NCI-H2227 (cell line): Measurements from ENCODE around the gene C11orf97.

Source experiments
- DNase-seq: peaks from one replicate; lab custom pipeline; 2025; ENCODE audit not compliant: unreplicated experiment; lab: John Stamatoyannopoulos, UW

C11orf97 gene

DNA sequence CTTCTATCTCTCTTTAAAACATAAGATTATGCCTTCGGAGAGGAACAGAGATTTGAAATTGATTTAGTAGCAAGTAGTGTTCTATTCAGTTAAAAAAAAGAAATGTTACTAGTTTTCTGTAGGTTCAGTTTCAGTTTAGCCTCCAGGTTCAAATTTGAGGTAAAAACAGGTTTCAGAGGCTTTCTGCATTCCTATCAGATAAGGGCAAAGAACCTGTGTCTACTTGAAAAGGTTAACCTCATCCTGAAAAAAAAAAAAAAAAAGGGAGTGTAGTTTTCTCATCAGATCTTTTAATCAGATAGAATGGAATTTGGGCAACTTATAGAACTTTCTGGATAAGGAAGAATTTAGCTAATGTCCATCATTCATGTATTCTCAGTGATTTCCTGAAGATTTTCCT is 12.1 kb downstream of the C11orf97 start:
- DNase-seq: no peak

DNA sequence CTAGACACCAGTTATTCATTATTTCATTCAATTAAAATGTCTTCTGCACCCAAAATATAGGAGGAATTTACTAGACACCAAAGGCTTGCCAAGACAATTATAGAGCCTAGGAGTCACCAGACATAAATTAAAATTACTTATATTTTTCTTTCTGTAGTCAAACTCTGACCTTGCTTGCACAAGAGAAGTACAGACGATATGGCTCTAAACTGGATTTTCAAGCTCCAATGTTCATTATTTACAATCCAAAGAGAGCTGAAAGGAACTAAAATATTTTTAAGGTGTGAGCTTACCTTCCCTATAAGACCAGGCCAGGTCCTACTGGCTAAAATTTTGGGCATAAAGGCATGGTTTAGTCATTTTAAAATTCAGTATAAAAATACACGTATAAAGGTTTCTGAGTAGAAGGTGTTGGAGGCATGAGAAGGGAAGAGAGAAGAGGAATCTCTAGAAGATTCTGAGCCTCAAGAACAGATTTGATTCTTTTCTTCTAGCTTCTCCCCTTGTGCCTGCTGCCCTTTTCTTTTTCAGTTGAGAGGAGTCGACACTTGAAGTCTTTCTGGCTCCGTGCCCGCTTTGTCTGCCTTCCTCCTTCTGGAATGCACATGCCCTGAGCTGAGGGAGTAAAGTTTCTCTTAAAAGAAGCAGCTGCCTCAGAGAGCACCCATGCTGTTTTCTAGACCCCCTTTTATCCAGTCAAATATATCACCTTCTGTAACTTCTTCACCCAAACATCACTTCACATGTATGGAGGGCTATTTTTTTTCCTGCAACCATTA is 13.5 kb downstream of the C11orf97 start:
- peak; percentile 32 for DNase-seq

DNA sequence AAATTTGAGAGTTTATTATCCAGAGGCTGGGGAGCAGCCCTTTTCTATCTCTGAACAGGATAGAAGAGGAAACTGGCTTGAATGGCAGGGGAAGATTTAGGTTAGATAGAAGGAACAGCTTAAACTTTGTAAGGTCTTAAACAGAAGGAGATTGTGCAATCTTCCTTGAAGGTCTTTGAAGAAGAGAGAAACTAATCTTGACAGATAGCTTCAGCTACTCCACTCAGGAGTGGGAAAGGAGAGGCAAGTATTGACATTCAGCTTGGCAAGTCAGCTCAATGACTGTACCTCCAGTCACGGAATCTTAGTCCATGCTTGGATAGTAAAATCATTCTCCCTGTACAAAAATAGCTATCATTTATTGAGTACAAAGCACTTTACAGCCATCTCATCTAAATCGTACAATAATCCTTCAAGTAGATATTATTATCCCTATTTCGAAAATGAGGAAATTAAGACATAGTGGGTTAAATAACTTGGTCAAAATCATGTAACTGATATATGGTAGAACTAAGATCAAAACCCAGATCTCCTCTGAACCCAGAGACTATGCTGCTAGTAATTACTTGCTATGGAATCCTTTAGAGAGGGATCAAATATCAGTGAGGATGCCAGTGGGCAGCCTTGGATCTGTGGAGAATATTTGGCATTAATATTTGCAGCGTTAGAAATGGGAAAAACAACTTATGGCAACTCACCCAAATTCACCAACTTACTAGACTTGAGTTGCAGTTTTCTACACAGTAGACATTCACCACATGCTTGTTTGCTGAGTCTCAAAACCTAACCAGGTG is 14.6 kb downstream of the C11orf97 start:
- DNase-seq: no peak

DNA sequence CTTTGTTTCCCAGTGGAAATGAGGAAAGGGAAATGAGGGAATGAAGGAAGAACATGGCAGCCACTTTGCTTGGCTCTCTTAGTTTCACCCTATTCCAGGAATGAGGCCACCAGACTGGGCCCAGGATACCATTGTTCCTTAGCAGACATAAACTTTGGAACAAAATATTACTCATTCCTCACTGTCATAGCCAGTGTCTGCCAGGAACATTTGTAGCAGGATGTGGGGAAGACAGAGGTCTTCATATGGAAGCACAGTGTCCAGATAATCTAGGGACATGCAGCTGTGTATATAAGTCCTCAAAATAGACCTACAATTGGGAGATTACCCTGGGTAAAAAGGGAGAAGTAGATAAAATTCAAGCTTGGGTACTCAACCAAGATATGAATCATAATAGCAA is 16.3 kb downstream of the C11orf97 start:
- no peak for DNase-seq

DNA sequence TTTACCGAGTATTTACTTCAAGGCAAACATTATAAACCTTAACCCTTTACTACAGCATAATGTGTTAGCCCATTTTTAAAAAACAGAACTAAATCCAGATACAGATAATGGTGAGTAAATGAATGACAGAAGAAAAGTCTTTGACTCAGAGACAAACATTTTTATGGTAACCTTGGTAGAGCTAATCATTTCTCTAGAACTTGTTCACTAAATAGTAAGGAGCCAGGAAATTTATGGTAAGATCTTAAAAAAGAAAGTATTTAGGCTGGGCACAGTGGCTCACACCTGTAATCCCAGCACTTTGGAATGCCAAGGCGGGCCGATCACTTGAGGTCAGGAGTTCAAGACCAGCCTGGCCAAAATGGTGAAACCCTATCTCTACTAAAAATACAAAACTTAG is 19.9 kb downstream of the C11orf97 start:
- no peak for DNase-seq

DNA sequence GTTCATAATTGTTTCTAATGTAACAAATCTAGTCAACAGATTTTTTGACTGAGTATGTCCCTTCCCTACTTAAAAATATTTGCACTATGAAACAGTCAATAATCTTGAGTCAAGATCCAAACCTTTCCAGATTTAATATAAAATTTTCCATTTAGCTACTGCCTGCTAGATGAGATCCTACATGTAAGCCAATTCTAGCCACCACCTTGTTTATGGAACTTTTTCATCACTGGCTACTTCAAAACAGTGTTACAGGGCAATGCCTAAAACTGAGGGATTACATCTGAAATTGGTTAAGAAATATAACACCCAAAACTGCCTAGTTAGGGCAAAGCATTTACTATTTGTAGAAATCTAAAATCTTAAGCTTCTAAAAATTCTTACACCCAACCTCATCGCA is 20.9 kb downstream of the C11orf97 start:
- DNase-seq: no peak

DNA sequence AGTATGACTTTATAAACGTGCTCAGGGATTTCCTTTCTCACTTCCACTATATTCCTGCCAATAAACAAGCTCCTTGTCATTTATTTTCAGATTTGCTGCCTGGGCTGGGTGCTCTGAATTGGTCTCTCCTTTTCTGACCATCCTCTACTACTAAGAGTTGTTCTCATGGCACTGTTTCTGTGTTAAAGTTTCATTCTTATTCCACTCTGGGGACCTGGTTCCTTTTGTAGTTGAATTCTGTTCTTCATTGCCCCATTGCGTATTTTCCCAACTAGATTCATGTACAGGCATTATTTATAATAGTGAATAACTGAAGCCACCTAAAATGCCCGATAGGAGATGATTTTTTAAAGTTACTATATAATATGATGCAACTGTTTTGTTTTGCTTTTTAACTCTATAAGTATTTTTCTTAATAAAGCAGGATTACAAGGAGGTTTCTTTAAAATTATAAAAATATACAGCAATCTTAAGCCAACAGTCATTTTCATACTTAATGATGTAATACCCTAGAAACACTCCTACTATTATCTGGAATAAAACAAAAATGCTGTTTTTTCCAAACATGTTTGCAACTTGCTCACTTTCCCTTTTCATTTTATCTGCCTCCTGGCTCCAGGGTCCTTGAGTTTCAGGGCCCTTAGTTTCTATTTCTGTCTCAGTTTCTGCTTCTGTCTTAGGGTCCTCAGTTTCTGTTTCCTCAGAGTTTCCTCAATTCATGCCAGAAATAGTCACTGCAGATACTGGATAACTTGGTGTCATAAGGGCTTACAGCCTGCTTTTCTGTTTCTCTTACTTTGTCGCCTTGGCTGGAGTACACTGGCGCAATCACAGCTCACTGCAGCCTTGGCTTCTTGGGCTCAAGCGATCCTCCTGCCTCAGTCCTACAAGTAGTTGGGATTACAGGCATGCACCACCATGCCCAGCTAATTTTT is 21.7 kb downstream of the C11orf97 start:
- no peak for DNase-seq

DNA sequence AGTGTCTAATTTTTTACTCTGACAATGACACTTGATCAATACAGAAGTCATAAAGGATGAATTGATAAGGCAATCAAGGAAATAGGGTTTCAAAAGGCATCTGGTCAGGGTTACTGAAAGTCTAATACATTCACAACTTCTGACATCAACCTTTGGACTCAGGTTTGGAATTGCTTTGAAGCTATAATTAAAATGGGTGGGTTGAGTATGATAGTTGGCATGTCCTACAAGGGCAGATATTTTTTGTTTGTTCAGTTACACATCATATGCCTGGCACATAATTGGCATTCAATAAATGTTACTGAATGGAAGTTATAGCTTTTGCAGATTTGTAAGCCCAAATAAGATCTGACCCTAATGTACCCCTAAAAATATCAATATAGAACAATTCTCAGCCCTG is 24.1 kb downstream of the C11orf97 start:
- no peak for DNase-seq

DNA sequence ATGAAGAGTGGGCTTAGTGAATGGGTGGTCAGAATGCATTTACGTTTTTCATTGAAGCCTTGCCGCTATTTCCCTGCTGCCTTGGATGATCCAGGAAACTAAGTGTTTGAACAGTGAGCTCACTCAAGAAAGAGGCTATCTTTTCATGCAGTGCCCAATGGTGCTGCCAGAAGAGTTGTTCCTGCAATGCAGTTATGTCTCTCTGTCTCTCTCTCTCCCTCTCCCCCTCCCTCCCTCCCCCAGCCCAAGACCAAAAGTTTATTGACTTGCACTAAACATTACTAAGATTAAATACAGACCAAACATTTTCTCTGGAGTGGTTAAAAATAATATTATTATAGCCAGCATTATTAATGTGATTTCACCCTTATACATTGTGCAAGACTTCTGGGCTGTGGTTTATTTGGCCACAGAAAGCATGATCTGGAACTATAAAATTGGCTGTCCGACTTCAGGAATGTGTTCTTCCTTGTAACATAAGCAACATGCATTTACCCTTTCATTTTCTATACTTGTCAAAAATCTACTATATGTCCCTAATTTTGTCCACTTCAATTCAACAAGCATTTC is 24.9 kb downstream of the C11orf97 start:
- DNase-seq: no peak

DNA sequence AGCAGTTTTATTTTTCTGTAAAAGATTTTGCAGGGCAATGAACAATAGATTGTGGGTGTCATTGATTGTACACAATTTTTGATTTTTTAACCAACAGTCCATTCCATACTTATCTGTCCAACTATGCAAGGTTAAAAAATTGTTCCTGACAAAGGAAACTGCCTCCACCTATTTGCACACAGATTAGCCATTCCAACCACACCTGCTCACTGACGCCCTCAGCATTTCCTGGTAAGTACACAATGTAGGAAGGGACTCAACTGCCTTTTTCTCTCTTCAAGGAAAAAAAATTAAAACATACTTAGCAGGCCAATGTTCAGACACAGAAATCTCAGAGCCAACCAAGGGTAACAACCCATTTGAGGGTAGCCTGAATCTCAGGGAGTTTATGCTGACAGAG is 27.2 kb downstream of the C11orf97 start:
- no peak for DNase-seq

DNA sequence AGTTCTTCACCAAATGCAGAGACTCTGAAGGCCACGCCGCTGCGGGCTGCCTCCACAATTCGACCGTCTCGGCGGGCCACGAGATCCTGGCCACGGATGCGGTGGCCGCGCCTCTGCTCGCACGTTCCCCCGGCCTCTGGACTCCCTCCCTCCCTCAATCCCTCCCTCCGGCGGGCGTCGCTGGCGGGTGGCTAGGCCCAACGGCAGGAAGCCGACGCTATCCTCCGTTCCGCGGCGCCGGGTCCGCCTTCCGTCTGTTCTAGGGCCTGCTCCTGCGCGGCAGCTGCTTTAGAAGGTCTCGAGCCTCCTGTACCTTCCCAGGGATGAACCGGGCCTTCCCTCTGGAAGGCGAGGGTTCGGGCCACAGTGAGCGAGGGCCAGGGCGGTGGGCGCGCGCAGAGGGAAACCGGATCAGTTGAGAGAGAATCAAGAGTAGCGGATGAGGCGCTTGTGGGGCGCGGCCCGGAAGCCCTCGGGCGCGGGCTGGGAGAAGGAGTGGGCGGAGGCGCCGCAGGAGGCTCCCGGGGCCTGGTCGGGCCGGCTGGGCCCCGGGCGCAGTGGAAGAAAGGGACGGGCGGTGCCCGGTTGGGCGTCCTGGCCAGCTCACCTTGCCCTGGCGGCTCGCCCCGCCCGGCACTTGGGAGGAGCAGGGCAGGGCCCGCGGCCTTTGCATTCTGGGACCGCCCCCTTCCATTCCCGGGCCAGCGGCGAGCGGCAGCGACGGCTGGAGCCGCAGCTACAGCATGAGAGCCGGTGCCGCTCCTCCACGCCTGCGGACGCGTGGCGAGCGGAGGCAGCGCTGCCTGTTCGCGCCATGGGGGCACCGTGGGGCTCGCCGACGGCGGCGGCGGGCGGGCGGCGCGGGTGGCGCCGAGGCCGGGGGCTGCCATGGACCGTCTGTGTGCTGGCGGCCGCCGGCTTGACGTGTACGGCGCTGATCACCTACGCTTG is 31.7 kb downstream of the C11orf97 start, which contains the start of gene FUT4:
FUT4 (plus strand) TSS at position 227 of the 951 bp plus-strand sequence; CDS start at position 440, 213 bp downstream.
- DNase-seq: peak; percentile 80

DNA sequence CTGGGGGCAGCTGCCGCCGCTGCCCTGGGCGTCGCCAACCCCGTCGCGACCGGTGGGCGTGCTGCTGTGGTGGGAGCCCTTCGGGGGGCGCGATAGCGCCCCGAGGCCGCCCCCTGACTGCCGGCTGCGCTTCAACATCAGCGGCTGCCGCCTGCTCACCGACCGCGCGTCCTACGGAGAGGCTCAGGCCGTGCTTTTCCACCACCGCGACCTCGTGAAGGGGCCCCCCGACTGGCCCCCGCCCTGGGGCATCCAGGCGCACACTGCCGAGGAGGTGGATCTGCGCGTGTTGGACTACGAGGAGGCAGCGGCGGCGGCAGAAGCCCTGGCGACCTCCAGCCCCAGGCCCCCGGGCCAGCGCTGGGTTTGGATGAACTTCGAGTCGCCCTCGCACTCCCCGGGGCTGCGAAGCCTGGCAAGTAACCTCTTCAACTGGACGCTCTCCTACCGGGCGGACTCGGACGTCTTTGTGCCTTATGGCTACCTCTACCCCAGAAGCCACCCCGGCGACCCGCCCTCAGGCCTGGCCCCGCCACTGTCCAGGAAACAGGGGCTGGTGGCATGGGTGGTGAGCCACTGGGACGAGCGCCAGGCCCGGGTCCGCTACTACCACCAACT is 32.5 kb downstream of the C11orf97 start:
- DNase-seq: no peak

DNA sequence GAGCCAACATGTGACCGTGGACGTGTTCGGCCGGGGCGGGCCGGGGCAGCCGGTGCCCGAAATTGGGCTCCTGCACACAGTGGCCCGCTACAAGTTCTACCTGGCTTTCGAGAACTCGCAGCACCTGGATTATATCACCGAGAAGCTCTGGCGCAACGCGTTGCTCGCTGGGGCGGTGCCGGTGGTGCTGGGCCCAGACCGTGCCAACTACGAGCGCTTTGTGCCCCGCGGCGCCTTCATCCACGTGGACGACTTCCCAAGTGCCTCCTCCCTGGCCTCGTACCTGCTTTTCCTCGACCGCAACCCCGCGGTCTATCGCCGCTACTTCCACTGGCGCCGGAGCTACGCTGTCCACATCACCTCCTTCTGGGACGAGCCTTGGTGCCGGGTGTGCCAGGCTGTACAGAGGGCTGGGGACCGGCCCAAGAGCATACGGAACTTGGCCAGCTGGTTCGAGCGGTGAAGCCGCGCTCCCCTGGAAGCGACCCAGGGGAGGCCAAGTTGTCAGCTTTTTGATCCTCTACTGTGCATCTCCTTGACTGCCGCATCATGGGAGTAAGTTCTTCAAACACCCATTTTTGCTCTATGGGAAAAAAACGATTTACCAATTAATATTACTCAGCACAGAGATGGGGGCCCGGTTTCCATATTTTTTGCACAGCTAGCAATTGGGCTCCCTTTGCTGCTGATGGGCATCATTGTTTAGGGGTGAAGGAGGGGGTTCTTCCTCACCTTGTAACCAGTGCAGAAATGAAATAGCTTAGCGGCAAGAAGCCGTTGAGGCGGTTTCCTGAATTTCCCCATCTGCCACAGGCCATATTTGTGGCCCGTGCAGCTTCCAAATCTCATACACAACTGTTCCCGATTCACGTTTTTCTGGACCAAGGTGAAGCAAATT is 33.3 kb downstream of the C11orf97 start:
- no peak for DNase-seq

DNA sequence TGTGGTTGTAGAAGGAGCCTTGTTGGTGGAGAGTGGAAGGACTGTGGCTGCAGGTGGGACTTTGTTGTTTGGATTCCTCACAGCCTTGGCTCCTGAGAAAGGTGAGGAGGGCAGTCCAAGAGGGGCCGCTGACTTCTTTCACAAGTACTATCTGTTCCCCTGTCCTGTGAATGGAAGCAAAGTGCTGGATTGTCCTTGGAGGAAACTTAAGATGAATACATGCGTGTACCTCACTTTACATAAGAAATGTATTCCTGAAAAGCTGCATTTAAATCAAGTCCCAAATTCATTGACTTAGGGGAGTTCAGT is 33.9 kb downstream of the C11orf97 start:
- DNase-seq: no peak

DNA sequence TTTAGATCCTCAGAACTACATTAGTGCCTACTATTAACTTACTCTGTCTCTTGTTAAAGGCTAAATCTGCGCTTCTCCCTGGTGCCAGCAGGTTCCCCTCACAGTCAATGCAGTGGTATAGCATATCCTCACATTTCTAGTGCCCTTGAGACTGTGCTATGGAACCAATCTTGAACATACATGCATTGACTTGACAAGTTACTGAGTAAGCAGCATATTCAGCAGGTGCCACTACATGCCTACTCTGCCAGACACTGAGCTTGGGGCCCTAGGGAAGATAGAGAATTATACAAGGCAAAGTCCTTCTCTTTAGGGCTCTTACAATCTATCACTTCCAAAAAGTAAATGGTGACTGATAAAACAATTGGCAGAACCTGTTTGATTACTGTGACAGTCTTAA is 34.6 kb downstream of the C11orf97 start:
- no peak for DNase-seq

DNA sequence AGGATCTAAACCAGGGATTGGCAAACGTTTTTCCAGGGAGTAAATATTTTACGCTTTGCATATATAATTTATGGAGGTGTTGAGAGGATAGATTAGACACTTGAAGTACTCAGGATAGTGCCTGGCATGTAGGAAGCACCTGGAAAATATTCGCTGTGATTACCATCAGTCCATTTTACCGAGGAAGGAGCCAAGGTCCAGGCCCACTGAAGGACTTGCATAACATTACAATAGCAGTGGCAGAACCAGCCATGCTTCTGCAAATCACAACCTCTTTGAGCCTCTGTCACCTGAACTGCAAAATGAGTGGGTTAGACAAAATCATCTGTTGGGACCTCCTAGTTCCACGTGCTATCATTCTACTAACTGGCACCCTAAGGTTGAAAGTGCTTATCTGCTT is 36.9 kb downstream of the C11orf97 start:
- no peak for DNase-seq

DNA sequence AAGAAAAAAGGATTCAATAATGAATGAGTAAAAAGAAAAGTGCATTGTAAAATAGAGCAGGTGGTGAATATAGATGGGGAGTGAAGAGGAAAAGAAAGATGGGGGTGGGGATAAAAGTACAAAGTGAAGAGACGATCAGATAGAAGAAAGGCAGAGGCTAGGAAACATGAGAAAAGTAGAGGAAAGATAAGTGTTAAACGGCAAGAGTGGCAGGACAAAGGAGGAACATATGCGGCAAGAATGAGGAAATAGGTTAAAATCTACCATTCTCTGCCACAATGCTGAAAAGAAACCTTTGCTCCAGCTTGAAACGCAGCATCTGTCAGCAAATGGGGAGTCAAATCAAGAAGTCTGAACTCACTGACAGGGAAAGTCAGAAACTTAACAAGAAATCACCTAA is 38.3 kb downstream of the C11orf97 start:
- DNase-seq: no peak

DNA sequence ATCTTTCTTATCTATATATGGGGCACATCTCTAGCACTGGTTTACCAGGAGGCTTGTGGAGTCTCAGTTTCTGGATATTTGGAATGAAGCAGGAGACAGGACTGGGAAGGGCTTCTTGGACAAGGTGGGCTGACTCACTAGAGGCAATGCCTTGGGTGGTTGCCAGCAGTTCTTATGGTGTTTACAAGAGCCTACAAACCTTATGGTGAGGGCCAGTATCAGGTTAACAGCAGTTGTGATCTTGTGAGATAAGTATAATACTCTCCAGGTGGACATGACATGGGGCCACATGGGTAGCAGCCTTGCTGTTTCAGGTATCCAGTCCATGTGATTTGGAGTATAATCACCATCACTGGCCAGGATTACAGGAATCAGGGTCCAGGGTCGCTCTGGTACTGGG is 41.7 kb downstream of the C11orf97 start:
- no peak for DNase-seq
